Stimulated activated CD8-positive, alpha-beta memory T cell treated with anti-CD3 and anti-CD28 coated beads, Interleukin-4, amount 100 ng/mL, for 1 hour (primary cell): Measurements from ENCODE around the gene TRAPPC14.

ENCODE experiments used
- DNase-seq, 2 donors: peaks; one replicate each; pipeline ENCODE4 v3.0.0-alpha.2; 2020; ENCODE audit warnings: low read depth in 2 of 2, low spot score in 1 of 2

The TRAPPC14 gene

DNA sequence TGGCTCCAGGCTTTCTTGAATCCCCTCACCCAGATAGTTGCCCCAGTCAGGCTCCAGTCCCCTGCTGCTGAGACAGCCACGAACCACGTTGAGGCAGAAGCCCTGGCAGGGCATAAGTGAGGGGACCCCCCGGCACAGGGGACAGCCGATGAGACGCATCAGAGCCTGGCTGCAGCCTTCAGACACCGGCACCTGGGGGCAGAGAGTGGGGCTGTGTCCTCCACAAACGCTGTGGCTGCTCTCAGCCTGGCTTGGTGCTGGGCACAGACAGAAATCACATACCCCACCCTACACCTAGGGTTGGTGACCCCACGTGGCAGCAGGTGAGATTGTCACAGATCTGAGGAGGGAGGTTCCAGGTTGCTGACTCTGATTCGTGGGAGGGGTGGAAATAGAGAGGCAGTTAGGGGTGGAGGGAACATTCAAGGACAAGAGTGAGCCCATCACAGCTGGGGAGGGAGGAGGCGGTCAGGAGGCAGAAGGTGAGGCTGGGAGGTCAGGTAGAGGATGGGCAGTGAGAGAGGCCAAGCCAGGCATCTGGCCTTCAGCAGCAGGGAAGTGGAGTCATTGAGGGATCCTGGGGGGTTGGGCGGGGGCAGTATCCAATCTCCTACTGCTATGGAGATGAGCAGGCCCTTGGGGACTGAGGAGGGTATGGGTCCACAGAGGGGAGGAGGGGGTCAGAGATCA, 15.4 kb upstream of the TRAPPC14 start:
- no peak for DNase-seq

DNA sequence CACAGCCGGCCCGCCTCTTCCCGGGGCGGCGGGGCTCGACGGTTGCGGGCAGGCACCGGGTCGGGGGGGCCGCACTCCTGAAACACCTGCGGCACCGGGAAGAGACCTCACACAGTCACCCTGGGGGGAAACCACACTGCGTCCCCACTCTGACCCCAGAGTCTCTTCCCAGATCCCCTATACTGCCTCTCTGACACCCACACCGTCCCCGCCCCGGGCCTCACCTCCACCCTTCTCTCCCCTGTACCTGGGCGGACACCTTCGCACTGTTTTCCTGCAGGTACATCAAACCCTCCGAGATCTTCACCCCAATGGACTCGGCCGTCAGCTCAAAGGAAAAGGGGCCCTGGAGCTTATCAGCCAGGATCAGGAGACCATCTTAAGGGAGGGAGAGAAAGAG, 13.3 kb upstream of the TRAPPC14 start:
- DNase-seq, result no peak

- DNase-seq, result no peak
Observed at GRCh38 chr7:100171087-100171681, 12.7 kb upstream of the TRAPPC14 start.

GRCh38 chr7:100170101-100170897, 11.8 kb upstream of the TRAPPC14 start:
- no peak for DNase-seq

DNA sequence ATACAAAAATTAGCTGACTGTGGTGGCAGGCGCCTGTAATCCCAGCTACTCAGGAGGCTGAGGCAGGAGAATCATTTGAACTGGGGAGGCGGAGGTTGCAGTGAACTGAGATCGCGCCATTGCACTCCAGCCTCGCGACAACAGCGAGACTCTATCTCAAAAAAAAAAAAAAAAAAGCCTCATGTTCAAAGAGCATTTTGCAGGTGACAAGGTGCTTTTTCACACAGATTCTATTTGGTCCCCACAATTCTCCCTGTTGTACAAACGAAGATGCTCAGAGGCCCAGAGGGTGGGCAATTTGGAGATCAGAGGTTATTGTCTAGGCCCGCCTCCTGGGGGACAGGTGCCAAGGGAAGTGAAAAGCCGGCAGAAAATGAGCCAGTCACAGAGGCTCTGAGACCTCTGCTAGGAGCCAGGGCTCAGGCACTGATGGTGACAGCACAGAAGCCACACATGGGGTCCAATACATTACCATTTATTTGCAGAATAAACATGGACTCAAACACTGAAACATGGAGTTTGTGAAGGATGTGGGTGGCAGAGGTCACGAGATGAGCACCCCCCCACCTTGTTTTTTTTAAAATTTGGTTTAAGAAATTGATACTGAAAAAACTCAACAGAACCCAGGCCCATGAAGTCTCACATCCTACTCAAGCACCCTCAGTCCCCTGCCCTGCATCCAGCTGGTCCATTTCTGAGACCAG, 10.8 kb upstream of the TRAPPC14 start:
- DNase-seq, result no peak

- no peak for DNase-seq
Observed at GRCh38 chr7:100167912-100168323, 9.4 kb upstream of the TRAPPC14 start.

- no peak for DNase-seq
Observed at GRCh38 chr7:100166970-100167911, 8.7 kb upstream of the TRAPPC14 start.

- no peak for DNase-seq
Observed at GRCh38 chr7:100166317-100166940, 7.9 kb upstream of the TRAPPC14 start.

DNA sequence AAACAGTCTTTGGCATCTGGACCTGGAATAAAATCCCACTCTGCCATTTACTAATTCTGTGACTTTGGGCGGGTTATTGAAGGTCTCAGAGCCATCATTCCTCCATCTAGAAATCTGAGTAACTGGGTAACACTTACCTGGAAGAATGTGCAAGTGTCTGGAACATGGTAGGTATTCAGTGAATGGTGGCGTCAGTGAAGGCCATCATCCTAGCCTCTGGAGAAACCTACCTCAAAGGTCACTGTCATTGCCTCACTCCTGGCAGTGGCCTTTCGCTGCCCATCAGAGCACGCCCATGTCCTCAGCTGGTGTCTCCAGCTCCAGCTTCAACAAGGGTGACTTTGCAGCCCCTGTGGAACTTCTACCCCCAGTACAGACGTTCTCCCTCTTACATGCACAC, 5.3 kb upstream of the TRAPPC14 start:
- no peak for DNase-seq

DNA sequence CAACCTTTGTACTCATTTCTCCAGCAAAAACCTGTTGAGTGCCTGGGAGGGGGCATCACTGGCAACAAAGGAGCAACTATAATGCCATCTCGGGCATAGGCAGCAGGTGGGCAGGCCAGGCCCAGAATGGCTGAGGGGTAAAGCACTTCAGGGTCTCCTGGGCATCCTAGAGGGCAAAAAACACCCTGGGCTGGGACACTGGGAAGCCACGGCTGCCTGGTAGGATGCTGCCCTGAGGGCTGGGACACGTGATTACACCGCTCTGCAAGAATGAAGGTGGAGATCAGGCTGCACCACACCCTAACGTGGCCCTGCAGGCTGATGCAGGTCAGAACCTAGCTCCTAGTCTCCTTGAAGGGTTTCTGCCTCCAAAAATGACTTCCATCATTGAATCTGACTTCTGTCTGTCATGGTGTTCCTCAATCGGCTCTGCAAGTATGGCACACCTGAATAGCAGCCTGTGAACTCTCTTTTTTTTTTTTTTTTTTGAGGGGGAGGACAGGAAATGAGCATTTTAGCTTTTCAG, 4.5 kb upstream of the TRAPPC14 start:
- DNase-seq, result no peak

GRCh38 chr7:100160067-100160466, 1.5 kb upstream of the TRAPPC14 start:
- no peak for DNase-seq

GRCh38 chr7:100159099-100159623, 638 bp upstream of the TRAPPC14 start:
- DNase-seq, result no peak

GRCh38 chr7:100157334-100158228, 942 bp downstream of the TRAPPC14 start:
- DNase-seq, result no peak

DNA sequence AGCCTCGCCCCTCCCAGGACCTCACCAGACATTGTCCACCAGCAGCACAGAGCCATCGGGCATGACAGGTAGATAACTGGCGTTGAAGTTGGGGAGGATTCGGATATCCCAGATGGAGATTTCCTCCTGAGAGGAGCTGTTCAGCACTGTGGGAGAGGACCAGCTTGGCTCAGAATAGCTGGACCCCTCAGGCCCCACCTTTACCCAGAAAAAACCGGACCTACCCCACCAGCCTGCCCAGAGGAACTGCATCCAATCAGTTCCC, 1.5 kb downstream of the TRAPPC14 start:
- no peak for DNase-seq

DNA sequence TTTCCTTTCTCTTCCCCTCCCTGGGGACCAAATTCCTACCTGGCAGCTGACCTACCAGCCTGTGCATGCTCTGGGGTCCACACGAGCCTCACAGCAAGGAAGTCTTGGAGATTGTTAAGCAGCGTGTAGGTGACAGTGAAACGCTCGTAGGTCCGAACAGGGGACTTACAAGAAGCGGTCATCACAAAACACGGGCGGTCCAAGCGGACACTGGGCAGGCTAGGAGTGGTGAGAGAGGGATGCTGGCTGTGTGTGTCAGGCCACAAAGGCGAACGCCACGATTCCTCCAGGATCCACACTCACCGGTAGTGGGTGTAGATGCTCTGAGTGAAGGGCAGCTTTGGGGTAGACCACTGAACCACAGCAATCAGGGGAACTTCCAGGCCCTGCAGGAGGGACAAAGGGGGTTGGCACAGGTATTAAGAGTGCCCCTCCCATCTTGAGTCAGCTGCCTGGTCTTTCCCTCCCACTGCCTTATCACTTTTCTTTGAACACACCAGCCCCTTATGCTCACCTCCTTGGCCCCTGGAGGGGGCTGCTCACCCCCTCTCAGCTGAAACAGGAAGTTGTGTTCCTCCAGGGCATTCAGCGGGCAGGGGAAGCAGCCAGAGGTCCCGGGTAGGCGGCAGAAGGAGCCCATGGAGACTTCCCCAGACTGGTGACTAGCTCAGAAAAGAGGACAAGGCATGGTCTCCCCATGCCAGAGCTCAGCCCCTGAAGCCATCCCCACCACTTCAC, 2.0 kb downstream of the TRAPPC14 start:
- no peak for DNase-seq

DNA sequence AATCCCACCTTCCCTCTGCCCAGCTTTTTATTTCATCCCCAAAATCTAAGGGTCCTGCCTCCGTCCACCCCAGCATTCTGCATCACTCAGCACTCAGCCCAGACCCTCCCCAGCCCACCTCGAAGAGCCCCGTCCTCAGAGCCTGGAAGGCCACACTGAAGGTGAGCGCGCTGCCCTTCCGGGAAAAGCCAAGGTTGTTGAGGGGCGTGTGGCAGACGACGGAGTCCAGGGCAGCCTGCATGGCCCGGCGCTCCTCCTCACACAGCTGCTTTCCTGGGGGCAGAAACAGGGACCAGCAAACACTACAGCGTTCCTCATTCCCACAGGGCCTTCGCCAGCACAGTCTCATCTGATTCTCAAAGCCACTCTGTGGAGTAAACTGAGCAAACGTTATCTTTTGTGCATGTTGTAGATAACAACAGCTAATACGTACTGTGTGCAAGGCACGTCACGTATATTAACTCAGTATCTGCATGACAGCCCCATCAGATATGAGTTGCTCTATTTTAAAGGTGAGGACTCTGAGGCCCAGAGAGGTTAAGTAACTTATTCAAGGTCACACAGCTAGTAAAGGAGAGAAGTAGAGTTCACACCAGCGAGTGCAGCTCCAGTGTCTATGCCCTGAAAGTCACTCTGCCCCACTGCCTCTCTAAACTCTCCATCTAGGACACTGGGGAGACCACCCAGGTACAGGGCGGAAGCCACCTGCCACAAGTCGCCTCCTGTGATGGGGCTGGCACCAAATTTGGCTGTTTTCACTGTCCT, 2.8 kb downstream of the TRAPPC14 start:
- no peak for DNase-seq
